Activated T-helper 17 cell treated with anti-CD3 and anti-CD28 coated beads, Interleukin-2, amount 50 U/mL, for 72 hours (primary cell): Measurements from ENCODE around the gene LTO1. TPM values are rescaled to one million over a fixed set of nuclear protein-coding genes. Genes with fewer than 3 reads are reported as not detected.

ENCODE experiments used
- ATAC-seq: fragments of 150-1000 bp; cut with Tn5 transposase; replicated peaks from 2 replicates; pipeline ENCODE4 v1.10.0; 2021; ENCODE audit warnings: mild to moderate bottlenecking, moderate library complexity
- H3K27ac Mint-ChIP-seq: one replicate; pipeline ENCODE4 v1.8.0; 2022; ENCODE audit warnings: mixed read lengths
- H3K27me3 Mint-ChIP-seq: one replicate; pipeline ENCODE4 v1.8.0; 2022; ENCODE audit warnings: mixed read lengths
- H3K36me3 Mint-ChIP-seq: one replicate; pipeline ENCODE4 v1.8.0; 2022; ENCODE audit warnings: low read depth, mild to moderate bottlenecking, mixed read lengths
- H3K4me1 Mint-ChIP-seq: one replicate; pipeline ENCODE4 v1.8.0; 2022; ENCODE audit warnings: mixed read lengths
- H3K4me3 Mint-ChIP-seq: one replicate; pipeline ENCODE4 v1.8.0; 2022; ENCODE audit warnings: mild to moderate bottlenecking, mixed read lengths
- H3K9me3 Mint-ChIP-seq: one replicate; pipeline ENCODE4 v1.8.0; 2022; ENCODE audit warnings: mixed read lengths
- total RNA-seq, 2 donors: library from RNA; stranded (reverse); gene quantifications; one replicate each; pipeline ENCODE4 v1.2.3, GENCODE V29; 2022

LTO1 gene
- total RNA-seq, 2 donors from 2014 or later: 20.4 to 25.6 TPM

DNA sequence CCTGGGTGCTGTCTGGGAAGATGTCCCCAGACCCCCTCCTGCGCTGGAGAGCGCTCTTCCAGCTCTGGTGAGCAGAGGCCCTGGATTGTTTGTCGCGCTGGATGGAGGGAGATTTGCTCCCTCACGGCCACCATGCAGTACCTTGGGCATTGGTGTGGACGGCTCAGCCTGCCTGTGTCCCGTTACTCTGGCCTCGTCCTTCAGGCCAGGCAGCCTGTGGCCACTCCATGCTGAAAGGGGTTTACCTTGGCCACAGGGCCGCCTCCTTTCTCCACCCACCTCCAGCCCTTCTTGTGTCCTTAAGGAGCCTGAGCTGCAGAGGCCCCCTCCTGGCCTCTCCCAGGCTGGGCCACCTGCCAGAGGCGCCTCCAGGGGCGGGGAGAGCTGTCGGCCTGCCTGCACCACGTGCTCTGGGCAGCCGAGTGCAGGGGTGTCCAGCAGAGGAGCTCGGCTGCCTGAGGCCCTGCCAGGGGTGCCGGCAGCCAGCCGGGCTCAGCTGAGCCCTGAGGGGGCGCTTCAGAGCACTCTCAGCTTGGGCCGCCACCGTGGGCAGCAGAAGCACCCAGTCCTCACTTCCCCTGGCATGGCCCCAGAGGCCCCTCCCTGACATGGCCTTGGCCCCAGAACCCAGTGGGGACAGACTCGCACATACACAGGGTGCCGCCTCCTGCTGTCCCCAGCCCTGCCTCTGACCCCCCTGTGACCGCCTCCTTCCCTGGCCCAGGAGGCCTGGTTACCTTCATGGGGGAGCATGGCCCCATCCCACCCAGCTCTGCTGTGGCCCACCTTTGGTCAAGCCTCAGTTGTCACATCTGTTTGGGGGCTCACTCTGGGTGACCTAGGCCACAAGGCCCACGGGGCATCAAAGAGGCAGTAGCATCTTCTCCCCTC is 30.8 kb downstream of the LTO1 start:
- Mint-ChIP-seq H3K4me3 (peak overlapping the region; percentile 44), H3K27ac (no peak overlapping the region), H3K36me3 (no peaks in the 10 kb centered on the region), H3K4me1 (peaks cover 5% of the 10 kb centered on the region), H3K9me3 (no peaks in the 10 kb centered on the region), H3K27me3 (peaks cover 15% of the 10 kb centered on the region)
- no peak for ATAC-seq

GRCh38 chr11:69643646-69644045 is 31.5 kb downstream of the LTO1 start:
- Mint-ChIP-seq H3K36me3 (no peaks in the 10 kb centered on the region), H3K9me3 (no peaks in the 10 kb centered on the region), H3K27ac (no peak overlapping the region), H3K4me3 (peak overlapping the region; percentile 44), H3K4me1 (peaks cover 5% of the 10 kb centered on the region), H3K27me3 (peaks cover 15% of the 10 kb centered on the region)
- no peak for ATAC-seq

DNA sequence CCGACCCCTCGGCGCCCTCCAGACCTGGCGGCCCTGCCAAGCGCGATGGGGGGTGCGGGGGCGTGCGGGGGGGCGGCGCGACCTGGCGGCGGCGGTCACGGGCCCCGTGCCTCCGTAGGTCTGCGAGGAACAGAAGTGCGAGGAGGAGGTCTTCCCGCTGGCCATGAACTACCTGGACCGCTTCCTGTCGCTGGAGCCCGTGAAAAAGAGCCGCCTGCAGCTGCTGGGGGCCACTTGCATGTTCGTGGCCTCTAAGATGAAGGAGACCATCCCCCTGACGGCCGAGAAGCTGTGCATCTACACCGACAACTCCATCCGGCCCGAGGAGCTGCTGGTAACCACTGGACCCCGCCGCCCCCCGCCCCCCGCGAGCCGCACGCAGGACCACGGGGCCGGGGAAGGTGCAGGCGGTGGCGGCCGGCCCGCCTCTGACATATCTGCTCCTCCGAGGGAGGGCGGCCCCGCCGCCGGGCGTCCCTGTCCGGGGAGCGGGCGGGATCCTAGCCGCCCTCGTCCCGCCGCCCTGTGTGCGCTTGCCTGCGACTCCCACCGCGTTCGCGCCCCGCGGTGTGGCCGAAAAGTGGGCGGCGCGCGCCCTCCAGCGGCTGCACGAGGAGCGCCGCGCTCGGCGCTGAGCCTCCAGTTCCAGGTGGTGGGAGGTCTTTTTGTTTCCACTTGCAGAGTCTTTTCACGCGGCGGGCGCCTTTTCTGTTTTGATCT is 32.1 kb downstream of the LTO1 start:
- Mint-ChIP-seq H3K27me3 (peaks cover 18% of the 10 kb centered on the region), H3K9me3 (no peaks in the 10 kb centered on the region), H3K4me1 (peaks cover 5% of the 10 kb centered on the region), H3K36me3 (no peaks in the 10 kb centered on the region), H3K4me3 (peak overlapping the region; percentile 44), H3K27ac (no peak overlapping the region)
- peak; percentile 88 for ATAC-seq

DNA sequence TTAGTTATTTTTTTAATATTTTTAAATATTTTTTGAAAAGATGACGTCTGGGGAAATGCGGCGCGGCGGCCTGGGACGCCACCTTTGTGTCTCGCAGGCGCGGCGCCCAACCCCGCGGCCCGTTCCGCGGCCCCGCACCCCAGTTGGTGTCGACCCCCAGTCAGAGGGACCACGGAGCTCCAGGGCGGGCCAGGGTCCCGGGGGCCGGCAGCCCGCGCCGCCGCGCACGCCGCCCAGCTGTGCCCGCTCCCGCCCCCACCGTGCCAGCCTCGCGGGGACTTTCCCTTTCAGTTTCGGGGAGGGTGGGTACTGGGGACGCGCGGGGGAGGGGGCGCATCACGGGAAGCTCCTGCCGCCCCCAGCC is 32.6 kb downstream of the LTO1 start:
- H3K27ac Mint-ChIP-seq: no peak overlapping the region
- no peaks in the 10 kb centered on the region for H3K36me3 Mint-ChIP-seq
- no peak overlapping the region for H3K4me3 Mint-ChIP-seq
- peaks cover 18% of the 10 kb centered on the region for H3K27me3 Mint-ChIP-seq
- no peaks in the 10 kb centered on the region for H3K9me3 Mint-ChIP-seq
- peaks cover 5% of the 10 kb centered on the region for H3K4me1 Mint-ChIP-seq
- peak; percentile 34 for ATAC-seq

- no peak overlapping the region for H3K27ac Mint-ChIP-seq
- H3K36me3 Mint-ChIP-seq: no peaks in the 10 kb centered on the region
- peak overlapping the region; percentile 76 for H3K4me3 Mint-ChIP-seq
- no peaks in the 10 kb centered on the region for H3K9me3 Mint-ChIP-seq
- peaks cover 5% of the 10 kb centered on the region for H3K4me1 Mint-ChIP-seq
- peaks cover 18% of the 10 kb centered on the region for H3K27me3 Mint-ChIP-seq
- no peak for ATAC-seq
Measured at GRCh38 chr11:69641681-69642548, 33.2 kb downstream of the LTO1 start.

DNA sequence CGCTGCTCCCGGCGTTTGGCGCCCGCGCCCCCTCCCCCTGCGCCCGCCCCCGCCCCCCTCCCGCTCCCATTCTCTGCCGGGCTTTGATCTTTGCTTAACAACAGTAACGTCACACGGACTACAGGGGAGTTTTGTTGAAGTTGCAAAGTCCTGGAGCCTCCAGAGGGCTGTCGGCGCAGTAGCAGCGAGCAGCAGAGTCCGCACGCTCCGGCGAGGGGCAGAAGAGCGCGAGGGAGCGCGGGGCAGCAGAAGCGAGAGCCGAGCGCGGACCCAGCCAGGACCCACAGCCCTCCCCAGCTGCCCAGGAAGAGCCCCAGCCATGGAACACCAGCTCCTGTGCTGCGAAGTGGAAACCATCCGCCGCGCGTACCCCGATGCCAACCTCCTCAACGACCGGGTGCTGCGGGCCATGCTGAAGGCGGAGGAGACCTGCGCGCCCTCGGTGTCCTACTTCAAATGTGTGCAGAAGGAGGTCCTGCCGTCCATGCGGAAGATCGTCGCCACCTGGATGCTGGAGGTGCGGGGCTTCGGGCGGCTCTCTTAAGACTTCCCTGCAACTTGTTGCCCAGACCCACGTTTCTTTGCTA is 34.1 kb downstream of the LTO1 start, which contains the start of gene CCND1:
CCND1 (plus strand) TSS at position 162 of the 587 bp plus-strand sequence; CDS start at position 320, 158 bp downstream.
- no peaks in the 10 kb centered on the region for H3K36me3 Mint-ChIP-seq
- peaks cover 18% of the 10 kb centered on the region for H3K27me3 Mint-ChIP-seq
- H3K4me3 Mint-ChIP-seq: peak within 1 kb of the TSS; percentile 76
- no peak within 1 kb of the TSS for H3K27ac Mint-ChIP-seq
- peaks cover 5% of the 10 kb centered on the region for H3K4me1 Mint-ChIP-seq
- no peaks in the 10 kb centered on the region for H3K9me3 Mint-ChIP-seq
- peak; percentile 19 for ATAC-seq

GRCh38 chr11:69640260-69640994 is 34.7 kb downstream of the LTO1 start:
- ATAC-seq: no peak
- Mint-ChIP-seq H3K9me3 (no peaks in the 10 kb centered on the region), H3K36me3 (no peaks in the 10 kb centered on the region), H3K4me1 (peaks cover 5% of the 10 kb centered on the region), H3K27me3 (peaks cover 21% of the 10 kb centered on the region), H3K27ac (no peak overlapping the region), H3K4me3 (peak overlapping the region; percentile 76)

GRCh38 chr11:69639831-69640230 is 35.3 kb downstream of the LTO1 start:
- peak overlapping the region; percentile 76 for H3K4me3 Mint-ChIP-seq
- H3K9me3 Mint-ChIP-seq: no peaks in the 10 kb centered on the region
- peaks cover 24% of the 10 kb centered on the region for H3K27me3 Mint-ChIP-seq
- no peak overlapping the region for H3K27ac Mint-ChIP-seq
- peaks cover 5% of the 10 kb centered on the region for H3K4me1 Mint-ChIP-seq
- H3K36me3 Mint-ChIP-seq: no peaks in the 10 kb centered on the region
- no peak for ATAC-seq

- H3K36me3 Mint-ChIP-seq: no peaks in the 10 kb centered on the region
- no peaks in the 10 kb centered on the region for H3K9me3 Mint-ChIP-seq
- H3K27ac Mint-ChIP-seq: no peak overlapping the region
- no peak for ATAC-seq
- peaks cover 5% of the 10 kb centered on the region for H3K4me1 Mint-ChIP-seq
- H3K27me3 Mint-ChIP-seq: peaks cover 24% of the 10 kb centered on the region
- peak overlapping the region; percentile 76 for H3K4me3 Mint-ChIP-seq
Measured at GRCh38 chr11:69638941-69639681, 36.0 kb downstream of the LTO1 start.

DNA sequence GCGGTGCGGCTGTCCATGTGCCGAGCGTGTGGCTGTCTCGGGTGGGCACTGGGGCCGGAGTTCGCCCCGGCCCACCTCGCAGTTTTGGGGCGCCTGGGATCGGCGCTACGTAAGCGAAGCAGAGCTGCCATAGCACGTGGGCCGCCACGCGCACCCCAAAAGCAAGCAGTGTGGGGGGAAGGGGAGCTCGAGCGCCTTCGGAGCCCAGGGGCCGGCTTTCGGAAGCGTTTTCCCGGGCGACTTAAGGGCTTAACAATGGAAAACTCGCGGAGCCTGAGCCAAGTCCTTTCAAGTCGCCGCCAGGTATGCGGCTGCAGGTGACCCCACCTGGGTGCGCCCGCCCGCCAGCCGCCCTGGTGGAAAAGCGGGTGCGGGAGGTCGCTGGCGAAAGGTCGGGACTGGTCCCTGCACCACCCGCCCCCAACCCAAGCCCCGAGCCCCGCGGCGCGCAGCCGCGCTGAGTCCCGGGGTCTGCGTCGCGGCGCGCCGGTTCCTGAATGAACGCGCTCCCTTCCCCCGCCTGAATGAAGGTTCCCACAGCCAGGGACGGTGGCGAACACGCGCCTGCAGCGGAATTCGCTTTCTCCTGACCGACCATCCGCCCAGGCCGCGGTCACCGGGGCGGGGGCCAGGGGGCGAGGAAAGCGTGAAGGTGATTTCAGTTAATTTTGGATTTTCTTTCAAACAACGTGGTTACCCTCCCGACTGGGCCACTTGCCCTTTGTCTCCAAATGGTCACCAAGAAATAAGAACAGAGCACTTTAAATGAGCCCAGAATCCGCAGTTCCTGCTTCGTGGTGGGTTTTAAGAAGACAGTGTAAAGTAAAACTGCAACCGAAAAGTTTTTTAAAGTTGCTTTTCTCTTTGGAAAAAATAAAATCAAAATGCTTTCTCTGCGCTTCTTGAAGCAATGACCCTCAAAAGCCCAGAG is 36.9 kb downstream of the LTO1 start:
- H3K27me3 Mint-ChIP-seq: peaks cover 24% of the 10 kb centered on the region
- peak overlapping the region; percentile 76 for H3K4me3 Mint-ChIP-seq
- no peak for ATAC-seq
- no peaks in the 10 kb centered on the region for H3K9me3 Mint-ChIP-seq
- no peaks in the 10 kb centered on the region for H3K36me3 Mint-ChIP-seq
- peaks cover 5% of the 10 kb centered on the region for H3K4me1 Mint-ChIP-seq
- no peak overlapping the region for H3K27ac Mint-ChIP-seq

- peaks cover 24% of the 10 kb centered on the region for H3K27me3 Mint-ChIP-seq
- no peak overlapping the region for H3K27ac Mint-ChIP-seq
- H3K4me1 Mint-ChIP-seq: peaks cover 5% of the 10 kb centered on the region
- no peaks in the 10 kb centered on the region for H3K36me3 Mint-ChIP-seq
- peak overlapping the region; percentile 39 for H3K4me3 Mint-ChIP-seq
- no peak for ATAC-seq
- H3K9me3 Mint-ChIP-seq: no peaks in the 10 kb centered on the region
Measured at GRCh38 chr11:69637198-69637940, 37.8 kb downstream of the LTO1 start.
